Ishikawa (cell line): ENCODE results near the gene TIMP2.

Experiments
- CEBPB ChIP-seq: IDR thresholded peaks from 2 replicates; pipeline ENCODE4 v1.6.1; 2012
- CREB1 ChIP-seq: IDR thresholded peaks from 2 replicates; pipeline ENCODE4 v1.6.1; 2012; ENCODE audit warnings: low read depth
- EGR1 ChIP-seq: IDR thresholded peaks from 2 replicates; pipeline ENCODE4 v1.6.1; 2012
- EP300 ChIP-seq: IDR thresholded peaks from 2 replicates; pipeline ENCODE4 v1.6.1; 2012; ENCODE audit warnings: borderline replicate concordance
- FOXM1 ChIP-seq: IDR thresholded peaks from 2 replicates; pipeline ENCODE4 v1.6.1; 2012; ENCODE audit warnings: low read depth, borderline replicate concordance
- MAX ChIP-seq: IDR thresholded peaks from 2 replicates; pipeline ENCODE4 v1.6.1; 2012
- NFIC ChIP-seq: IDR thresholded peaks from 2 replicates; pipeline ENCODE4 v1.6.1; 2012
- RAD21 ChIP-seq: IDR thresholded peaks from 2 replicates; pipeline ENCODE4 v1.6.1; 2012; ENCODE audit warnings: low read depth
- TAF1 ChIP-seq: IDR thresholded peaks from 2 replicates; pipeline ENCODE4 v1.6.1; 2012; ENCODE audit warnings: low read depth, mild to moderate bottlenecking
- TCF12 ChIP-seq: IDR thresholded peaks from 2 replicates; pipeline ENCODE4 v1.6.1; 2012; ENCODE audit warnings: low read depth
- TEAD4 ChIP-seq: IDR thresholded peaks from 2 replicates; pipeline ENCODE4 v1.6.1; 2012
- YY1 ChIP-seq: IDR thresholded peaks from 2 replicates; pipeline ENCODE4 v1.6.1; 2012; ENCODE audit warnings: low read depth
- ZBTB7A ChIP-seq: IDR thresholded peaks from 2 replicates; pipeline ENCODE4 v1.6.1; 2012; ENCODE audit warnings: low read depth
- TF ChIP-seq, protein P1 (sequence below): IDR thresholded peaks from 2 replicates; pipeline ENCODE4 v1.6.1; 2012; ENCODE audit warnings: low read depth, mild to moderate bottlenecking
- TF ChIP-seq, protein P2 (sequence below): IDR thresholded peaks from 2 replicates; pipeline ENCODE4 v1.6.1; 2012

Gene TIMP2

GRCh38 chr17:78959803-78960202, 34.6 kb upstream of the TIMP2 start:
- no peak for TF ChIP-seq TEAD4
- TF ChIP-seq, protein P1, sequence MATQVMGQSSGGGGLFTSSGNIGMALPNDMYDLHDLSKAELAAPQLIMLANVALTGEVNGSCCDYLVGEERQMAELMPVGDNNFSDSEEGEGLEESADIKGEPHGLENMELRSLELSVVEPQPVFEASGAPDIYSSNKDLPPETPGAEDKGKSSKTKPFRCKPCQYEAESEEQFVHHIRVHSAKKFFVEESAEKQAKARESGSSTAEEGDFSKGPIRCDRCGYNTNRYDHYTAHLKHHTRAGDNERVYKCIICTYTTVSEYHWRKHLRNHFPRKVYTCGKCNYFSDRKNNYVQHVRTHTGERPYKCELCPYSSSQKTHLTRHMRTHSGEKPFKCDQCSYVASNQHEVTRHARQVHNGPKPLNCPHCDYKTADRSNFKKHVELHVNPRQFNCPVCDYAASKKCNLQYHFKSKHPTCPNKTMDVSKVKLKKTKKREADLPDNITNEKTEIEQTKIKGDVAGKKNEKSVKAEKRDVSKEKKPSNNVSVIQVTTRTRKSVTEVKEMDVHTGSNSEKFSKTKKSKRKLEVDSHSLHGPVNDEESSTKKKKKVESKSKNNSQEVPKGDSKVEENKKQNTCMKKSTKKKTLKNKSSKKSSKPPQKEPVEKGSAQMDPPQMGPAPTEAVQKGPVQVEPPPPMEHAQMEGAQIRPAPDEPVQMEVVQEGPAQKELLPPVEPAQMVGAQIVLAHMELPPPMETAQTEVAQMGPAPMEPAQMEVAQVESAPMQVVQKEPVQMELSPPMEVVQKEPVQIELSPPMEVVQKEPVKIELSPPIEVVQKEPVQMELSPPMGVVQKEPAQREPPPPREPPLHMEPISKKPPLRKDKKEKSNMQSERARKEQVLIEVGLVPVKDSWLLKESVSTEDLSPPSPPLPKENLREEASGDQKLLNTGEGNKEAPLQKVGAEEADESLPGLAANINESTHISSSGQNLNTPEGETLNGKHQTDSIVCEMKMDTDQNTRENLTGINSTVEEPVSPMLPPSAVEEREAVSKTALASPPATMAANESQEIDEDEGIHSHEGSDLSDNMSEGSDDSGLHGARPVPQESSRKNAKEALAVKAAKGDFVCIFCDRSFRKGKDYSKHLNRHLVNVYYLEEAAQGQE: no peak
- no peak for TF ChIP-seq EP300
- no peak for TF ChIP-seq MAX
- no peak for TF ChIP-seq ZBTB7A
- TF ChIP-seq EGR1: no peak
- no peak for TF ChIP-seq CEBPB
- TF ChIP-seq NFIC: no peak
- TF ChIP-seq, protein P2, sequence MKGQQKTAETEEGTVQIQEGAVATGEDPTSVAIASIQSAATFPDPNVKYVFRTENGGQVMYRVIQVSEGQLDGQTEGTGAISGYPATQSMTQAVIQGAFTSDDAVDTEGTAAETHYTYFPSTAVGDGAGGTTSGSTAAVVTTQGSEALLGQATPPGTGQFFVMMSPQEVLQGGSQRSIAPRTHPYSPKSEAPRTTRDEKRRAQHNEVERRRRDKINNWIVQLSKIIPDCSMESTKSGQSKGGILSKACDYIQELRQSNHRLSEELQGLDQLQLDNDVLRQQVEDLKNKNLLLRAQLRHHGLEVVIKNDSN: no peak
- TF ChIP-seq TCF12: no peak
- no peak for TF ChIP-seq TAF1
- no peak for TF ChIP-seq YY1
- TF ChIP-seq CREB1: no peak
- TF ChIP-seq RAD21: no peak
- TF ChIP-seq FOXM1: no peak

DNA sequence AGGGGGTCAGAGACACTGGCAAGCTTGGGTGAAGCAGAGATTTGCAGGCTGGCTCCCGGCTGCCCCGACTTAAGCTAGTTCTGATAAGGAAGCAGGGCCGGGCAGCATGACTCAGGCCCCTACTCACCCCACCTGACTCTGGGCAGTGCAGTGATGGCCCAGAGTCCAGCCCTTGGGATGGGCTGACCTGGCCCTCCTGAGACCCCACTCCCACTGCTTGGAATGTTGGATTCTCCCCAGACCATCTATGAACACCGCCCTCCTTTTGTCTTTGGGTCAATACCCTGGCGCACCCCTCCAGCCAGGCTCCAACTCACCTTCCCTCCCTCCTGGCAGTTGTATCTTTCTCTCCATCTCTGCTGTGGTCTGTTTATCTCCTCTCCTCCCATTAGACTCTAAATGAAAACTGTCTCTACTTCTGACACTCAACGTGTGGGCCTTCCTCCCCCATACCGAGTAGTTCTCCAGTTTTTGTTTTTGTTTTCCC, 33.5 kb upstream of the TIMP2 start:
- no peak for TF ChIP-seq RAD21
- TF ChIP-seq TCF12: no peak
- TF ChIP-seq TAF1: no peak
- TF ChIP-seq EP300: no peak
- TF ChIP-seq ZBTB7A: no peak
- TF ChIP-seq, protein P1: no peak
- TF ChIP-seq NFIC: no peak
- no peak for TF ChIP-seq YY1
- no peak for TF ChIP-seq FOXM1

- TF ChIP-seq YY1 (no peak), EGR1 (no peak), EP300 (no peak), CEBPB (no peak), RAD21 (no peak), TEAD4 (no peak), FOXM1 (no peak), ZBTB7A (no peak), CREB1 (no peak), TCF12 (no peak), TAF1 (no peak), MAX (no peak), NFIC (no peak)
- TF ChIP-seq, protein P1: no peak
- TF ChIP-seq, protein P2: no peak
Observed at GRCh38 chr17:78957128-78957527, 31.9 kb upstream of the TIMP2 start.

DNA sequence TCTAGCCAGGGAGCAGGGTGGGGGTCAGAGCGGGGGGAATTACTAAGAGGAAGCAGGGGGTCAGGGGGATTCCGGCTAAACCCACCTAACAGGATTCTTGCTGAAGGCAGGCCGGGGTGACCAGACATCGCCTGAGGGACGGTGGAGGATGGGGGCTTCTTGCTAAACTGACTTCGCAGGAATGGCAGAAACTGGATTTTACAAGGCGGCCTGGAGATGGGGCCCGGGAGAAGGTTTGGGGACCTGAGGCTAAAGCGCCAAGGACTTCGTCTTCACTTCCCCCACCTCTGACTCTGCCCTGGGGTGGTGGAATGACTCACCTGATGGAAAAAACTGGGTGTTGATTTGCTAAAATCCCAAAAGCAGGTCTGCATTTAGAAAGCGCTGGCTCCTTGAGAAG, 31.1 kb upstream of the TIMP2 start:
- TF ChIP-seq NFIC (no peak), CREB1 (no peak), YY1 (no peak), ZBTB7A (no peak)
- TF ChIP-seq, protein P1: no peak
